GM19324 (cell line): ENCODE data around the gene EIF5B.
"Not testable (repeated sequence)": the region's sequence is repeated elsewhere in the genome, so short reads cannot be mapped to it uniquely, and the experiment has no call there.

Experiments used
- ATAC-seq: cut with Tn5 transposase; IDR thresholded peaks from one replicate; pipeline ENCODE4 v1.9.1; 2021; ENCODE audit warnings: mild to moderate bottlenecking, moderate library complexity; ENCODE audit not compliant: unreplicated experiment, low FRiP score

Gene EIF5B

DNA sequence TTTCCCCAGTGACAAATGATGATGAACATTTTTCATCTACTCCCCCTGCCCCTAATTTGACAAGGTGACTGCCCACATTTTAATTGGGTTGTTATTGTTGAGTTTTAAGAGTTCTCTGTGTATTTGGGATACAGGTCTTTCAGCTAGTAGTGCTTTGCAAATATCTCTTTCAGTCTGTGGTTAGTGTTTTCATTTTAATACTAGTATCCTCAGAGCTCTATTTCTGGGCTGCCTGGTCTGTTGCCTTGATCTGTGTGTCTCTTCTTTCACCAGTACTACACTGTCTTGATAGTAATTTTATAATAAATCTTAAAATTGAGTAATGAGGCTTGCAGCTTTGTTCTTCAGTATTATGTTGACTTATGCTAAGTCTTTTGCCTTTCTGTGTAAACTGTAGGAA is 19.7 kb downstream of the EIF5B start:
- no peak for ATAC-seq

DNA sequence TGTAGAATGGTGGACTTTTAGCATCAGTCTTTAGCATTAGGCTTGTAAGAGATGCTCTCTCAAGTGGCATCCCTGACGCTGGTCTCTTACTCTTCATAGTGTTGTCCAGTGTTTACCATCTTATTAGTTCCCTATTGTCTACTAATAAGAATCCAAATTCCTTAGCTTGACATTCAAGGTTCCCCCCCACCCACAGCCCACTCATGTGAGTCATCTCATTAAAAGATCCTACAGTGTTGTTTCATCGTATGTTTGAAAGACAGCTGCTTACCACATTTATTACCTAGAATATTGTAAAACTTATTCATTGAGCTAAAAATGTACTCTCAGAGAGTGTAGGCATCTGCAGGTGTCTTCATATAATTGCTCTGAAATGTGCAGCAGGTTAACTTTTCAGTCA is 28.5 kb downstream of the EIF5B start:
- ATAC-seq = no peak

DNA sequence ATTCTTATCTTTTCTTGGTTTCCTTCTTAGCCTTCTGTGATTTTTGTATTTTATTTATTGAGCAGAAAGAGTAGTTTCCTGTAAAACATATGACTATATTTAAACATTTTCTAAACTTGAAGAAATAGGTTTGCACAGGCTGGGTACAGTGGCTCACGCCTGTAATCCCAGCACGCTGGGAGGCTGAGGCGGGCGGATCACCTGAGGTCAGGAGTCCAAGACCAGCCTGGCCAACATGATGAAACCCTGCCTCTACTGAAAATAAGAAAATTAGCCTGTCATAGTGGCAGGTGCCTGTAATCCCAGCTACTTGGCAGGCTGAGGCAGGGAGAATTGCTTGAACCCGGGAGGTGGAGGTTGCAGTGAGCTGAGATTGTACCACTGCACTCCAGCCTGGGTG is 31.7 kb downstream of the EIF5B start:
- ATAC-seq = not testable (repeated sequence)

DNA sequence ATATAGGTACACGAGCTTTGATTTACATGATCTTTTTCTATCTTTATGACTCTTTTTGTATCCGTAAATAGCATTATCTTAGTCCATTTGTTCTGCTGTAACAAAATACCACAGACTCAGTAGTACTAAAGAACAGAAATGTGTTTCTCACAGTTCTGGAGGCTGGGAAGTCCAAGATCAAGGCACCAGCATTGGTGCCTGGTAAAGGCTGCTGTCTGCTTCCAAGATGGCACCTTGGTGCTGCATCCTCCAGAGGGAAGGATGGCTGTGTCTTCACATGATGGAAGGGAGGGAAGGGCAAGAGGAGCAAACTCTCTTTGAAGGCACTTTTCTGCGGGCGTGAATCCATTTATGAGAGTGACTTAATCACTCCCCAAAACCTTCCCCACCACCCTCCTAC is 36.0 kb downstream of the EIF5B start:
- ATAC-seq = no peak

DNA sequence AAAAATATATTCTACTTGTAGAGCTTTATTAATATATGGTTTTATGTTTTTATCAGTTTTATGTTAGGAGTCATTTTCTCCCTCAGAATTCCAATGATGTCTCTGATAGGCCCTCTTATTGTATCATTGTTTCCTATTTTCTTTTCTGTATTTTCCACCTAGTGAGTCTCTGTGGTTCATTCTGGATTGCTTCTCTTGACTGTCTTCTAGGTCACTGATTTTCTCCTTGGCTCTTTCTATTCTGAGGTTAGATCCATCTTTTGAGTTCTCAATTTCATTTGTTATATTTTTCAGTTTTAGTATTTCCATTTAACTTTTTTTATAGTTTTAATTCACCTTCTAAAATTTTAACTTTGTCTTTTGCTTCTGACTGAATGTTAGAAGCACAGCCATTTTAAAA is 37.6 kb downstream of the EIF5B start:
- ATAC-seq = no peak

DNA sequence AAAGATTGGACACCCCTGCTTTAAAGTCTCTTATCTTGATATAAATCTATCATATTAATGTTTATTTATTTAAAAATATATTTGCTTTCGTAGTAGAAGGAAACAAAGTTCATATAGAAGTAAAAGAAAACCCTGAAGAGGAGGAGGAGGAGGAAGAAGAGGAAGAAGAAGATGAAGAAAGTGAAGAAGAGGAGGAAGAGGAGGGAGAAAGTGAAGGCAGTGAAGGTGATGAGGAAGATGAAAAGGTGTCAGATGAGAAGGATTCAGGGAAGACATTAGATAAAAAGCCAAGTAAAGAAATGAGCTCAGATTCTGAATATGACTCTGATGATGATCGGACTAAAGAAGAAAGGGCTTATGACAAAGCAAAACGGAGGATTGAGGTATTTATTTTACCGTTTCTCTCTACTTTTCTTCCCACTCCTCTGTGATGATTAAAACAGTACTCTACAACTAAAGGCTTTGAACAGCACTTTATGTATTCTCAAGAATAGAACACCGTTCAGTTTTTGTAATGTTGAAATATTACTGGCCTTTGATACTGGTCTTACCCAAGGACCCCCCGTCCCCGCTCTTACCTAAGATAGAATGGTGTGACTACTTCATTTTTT is 39.2 kb downstream of the EIF5B start:
- ATAC-seq = no peak

DNA sequence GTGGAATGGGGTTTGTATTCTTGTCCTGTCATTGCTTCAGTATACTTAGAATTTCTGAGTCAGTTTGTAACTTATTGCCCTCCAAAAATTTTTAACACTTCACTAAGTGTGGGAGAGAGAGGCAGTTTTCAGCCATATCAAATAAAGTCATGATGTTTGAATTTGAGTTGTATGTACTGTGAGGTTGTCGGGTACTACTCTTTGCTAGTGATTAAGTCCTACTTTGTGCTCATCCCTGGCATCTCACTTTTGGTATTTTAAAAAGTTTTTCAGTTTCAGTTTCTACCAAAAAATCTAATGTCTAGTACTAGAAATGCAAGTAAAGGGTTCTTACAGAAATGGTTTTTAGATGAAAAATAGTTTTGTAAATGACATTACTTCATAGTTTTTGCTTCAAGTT is 40.7 kb downstream of the EIF5B start:
- no peak for ATAC-seq

DNA sequence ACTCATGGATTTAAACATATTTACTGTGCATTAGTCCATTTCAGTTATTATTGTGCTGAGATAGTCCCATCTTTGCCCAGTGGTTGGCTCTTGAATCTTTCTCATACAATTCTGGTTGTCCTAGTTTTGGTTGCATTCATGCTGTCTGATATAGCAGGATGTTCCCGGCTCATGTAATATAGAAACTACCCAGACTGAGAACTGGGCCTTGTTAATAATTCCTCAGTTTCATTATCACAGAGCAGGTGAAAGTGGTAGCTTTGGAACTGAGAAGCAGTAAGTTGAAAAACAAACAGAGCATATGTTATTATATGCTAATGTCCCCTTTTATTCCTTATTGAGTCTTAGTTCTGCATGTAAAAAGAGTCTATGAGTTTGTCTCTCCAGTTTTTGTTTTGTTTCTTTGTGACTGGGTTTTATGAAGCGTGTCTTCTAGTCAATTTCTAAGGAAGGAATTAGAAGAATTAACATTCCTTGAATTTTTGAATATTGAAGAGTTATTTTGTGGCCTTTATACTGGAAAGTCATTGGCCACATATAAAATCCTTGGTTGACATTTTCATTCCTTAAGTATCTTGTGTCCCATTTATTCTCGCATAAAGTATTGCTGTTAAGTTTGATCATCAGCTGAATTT is 43.3 kb downstream of the EIF5B start:
- ATAC-seq = no peak

DNA sequence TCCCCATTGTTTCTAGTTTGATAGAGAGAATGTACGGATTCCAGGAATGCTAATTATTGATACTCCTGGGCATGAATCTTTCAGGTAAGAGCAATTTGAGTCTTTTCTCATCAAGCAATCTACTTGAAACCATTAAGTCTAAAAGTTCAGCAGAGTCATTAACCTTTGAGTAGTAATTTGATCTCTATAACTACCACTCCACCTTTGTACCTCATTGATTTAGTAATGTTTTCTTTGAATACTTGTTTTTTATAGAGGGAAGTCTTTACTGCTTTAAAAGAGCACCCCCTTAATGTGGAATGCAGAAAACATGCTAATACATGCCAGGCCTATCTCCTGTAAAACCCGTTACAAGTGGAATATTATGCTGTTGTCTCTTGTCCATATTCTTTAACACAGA is 45.0 kb downstream of the EIF5B start:
- ATAC-seq = no peak

DNA sequence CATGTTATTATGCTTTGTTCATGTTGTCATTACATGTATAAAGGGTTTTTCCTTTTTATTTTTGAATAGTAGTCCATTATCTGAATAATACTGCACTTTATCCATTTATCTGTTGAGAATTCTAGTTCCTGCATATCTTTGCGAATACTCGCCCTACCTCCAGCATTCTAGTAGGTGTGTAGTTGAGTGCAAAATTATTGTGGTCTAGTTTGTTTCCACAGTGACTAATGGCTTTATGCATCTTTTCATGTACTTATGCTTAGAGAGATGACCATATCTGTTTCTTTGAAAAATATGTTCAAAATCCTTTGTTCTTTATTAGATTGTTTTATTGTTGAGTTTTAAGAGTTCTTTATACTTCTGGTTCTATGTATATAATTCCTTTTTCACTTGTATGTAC is 48.8 kb downstream of the EIF5B start:
- no peak for ATAC-seq

DNA sequence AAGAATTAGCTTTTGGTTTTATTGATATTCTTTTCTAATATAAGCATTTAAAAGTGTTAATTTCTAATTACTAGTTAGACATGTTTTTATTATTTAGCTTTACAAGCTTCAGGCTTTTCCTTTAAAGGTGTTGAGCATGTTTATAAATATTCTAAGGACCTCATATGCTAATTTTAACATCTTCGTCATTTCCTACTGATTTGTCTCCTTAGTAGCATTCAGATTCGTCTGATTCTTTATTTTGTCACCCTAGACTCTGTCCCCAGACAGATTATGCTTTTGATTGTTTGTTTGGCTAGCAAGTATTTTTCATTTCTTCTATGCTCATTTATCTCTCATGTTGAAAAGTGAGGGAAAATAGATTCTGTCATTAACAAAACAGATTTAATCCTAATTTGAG is 51.7 kb downstream of the EIF5B start:
- no peak for ATAC-seq

DNA sequence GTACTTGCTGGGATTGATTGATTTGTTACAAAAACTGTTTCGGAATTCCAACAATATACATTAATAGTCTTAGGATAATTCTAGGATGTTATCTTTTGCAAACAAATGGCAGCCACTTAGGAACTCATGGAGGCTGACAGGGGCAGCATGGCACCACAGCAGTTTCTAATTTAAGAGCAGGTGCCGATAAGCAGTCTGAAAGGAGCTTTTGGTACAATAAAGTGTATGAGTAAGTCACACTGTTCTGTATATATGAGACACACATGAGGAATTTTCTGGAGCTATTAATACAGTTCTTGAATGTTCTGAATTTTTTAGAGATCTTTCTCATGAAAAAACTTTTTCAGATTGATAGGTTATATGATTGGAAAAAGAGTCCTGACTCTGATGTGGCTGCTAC is 52.2 kb downstream of the EIF5B start:
- no peak for ATAC-seq

DNA sequence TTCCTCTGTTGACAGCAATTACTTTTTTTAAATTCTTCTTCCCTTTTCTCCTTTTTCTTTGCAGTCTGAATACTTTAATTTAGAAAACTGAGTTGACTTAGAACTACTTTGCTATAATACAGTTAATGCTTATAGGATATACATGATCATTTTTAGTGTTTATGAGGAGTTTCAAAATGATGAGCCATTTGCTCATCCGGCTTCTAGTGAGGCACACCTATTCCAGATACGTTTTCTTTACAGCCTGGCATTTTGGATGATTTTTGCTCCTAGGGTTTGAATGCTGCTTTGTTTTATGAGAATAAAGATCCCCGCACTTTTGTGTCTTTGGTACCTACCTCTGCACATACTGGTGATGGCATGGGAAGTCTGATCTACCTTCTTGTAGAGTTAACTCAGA is 52.8 kb downstream of the EIF5B start:
- ATAC-seq = no peak

DNA sequence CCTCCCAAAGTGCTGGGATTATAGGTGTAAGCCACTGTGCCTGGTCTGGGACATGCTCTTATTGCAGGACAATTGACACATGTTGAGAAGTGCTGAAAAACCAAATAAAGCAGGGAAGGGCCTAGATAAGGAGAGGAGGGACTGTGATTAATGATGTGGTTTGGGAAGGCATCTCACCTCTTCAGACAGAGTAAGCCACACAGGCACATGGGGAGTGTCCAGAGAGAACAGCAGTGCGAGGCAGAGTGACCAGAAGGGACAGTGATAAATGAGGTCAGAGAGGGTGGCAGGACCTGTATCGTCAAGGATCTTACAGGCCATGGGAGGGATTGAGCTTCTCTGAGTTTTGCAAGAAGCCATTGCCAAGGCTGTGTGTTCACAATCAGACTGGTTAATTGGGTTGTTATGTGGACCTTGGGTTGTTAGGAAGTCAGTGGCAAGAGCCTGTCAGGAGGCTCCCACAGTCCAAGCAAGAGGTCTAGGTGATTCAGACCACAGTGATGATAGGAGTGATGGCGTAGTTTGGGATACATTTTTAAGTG is 58.5 kb downstream of the EIF5B start:
- ATAC-seq = no peak

DNA sequence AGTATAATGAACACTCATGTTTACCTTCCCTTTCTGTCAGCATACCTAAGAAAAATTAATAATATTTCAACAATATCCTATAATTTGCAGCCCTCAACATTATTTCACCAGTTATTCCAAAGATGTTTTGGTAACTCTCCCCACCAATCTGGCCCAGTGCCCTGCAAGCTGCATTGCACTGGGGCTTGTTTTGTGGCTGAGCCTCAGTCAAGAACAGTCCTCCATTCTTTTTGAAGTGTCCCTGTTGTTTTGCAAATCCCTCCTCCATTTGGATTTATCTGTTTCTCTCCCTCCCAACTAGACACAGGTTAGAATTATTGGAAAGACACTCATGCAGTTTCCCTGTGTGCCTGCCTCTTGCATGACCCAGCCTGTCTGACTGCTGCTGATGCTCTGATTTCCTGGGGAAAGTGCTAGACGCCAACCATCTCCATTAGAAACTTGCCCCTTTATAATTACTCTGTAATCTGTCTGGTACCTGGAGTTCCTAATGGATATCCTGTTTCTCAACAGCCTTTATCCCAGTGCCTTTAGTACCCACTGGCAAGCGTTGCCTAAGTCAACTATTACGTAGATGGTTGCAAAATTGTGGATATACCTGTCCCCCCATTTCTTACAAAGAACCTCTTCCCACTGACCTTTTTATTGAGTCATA is 60.2 kb downstream of the EIF5B start:
- ATAC-seq = no peak

DNA sequence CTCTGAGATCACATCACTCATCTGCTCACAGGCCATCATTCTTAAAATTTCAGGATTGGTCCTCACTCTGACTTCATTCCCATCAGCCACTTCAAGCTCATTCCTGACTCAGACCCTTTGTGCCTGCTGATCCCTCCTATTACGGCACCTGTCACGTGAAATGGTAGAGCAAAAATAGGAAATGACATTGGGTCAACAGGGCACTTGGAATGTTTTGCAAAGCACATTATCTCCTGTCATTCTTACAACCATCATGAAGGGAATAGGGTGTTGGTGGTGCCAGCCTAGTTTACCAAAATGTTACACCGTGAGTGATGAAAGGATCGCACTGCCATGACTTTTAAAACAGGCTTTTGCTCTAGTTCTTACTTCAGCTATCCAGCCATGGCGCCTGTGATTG is 61.1 kb downstream of the EIF5B start:
- no peak for ATAC-seq

DNA sequence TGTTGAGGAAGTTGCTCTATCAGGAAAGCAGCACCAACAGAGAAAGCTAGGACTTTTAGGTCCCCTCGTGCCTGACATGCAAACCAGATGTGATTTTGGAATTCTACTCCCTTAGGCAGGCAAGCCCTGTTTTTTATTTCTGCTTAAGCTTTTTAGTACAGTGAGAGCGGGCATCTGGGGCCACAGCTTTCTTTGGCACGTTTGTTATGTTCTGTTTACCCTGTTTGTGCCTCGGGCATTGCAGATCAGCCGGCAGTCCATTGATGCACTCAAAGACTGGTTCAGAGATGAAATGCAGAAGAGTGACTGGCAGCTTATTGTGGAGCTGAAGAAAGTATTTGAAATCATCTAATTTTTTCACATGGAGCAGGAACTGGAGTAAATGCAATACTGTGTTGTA is 61.9 kb downstream of the EIF5B start:
- ATAC-seq = no peak

DNA sequence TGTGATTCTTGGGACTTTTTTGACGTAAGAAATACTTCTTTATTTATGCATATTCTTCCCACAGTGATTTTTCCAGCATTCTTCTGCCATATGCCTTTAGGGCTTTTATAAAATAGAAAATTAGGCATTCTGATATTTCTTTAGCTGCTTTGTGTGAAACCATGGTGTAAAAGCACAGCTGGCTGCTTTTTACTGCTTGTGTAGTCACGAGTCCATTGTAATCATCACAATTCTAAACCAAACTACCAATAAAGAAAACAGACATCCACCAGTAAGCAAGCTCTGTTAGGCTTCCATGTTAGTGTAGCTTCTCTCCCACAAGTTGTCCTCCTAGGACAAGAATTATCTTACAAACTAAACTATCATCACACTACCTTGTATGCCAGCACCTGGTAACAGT is 62.6 kb downstream of the EIF5B start:
- ATAC-seq = no peak

DNA sequence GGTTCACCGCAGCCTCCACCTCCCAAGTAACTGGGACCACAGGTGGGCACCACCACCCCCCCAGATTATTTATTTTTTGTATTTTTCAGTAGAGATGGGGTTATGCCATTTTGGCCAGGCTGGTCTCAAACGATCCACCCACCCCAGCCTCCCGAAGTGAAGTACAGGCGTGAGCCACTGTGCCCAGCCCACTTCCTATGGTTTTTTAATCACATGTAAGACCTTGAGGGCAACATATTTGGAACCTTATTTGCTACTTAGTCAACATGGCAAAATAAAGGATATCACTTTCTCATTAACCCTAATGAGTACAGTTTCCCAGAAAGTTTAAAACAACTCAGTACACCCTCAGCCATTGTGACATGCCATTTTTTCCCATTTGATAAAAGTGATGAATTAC is 64.7 kb downstream of the EIF5B start:
- ATAC-seq = no peak

DNA sequence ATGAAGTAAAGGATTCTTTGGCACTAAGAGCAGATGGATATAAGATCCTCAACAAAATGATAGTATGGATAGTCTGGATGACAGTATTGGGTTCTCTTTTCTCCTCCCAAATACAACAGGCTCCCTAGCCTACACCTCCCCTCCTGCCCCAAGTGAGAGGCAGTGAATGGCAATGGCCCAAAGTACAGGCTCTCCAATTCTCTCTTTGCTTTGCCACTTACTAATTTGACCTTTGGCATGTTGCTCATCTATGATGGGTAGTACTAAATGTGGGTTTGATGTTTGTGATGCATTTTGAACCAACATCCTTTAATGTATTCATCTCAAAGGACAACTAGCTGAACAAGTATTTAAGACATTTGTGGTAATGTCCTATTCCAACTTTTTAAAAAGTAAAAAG is 65.9 kb downstream of the EIF5B start:
- no peak for ATAC-seq

DNA sequence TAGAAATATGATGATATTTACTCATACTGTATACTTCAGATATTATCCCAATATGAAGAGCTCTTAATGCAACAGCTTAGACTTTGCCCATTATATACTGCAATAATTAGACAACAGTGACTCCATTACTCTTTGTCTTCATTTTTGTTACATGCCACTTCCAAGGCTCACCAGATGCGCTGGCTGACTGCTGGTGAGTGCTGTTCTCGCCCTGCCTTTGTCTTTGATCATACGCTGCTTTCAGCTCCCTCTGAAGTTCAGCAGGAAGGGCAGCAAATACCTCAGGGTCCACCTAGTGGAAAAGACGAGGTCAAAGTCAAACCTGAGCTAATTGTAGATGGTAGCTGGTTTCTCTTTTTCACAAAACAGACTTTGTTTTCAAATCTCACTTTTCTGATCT is 66.3 kb downstream of the EIF5B start:
- no peak for ATAC-seq
